GM10248 (cell line): ENCODE results near the gene RCAN2.

Experiments used
- CTCF ChIA-PET: fragments of 300-600 bp; sonication (Branson Sonifier 250); formaldehyde crosslinking; extraction: SDS; loops from one replicate; lab custom pipeline; 2021; ENCODE audit warnings: antibody characterized with exemption; lab: Yijun Ruan, JAX
- POLR2A ChIA-PET: fragments of 350-650 bp; sonication (Branson Sonifier 250); formaldehyde crosslinking; extraction: SDS; loops from one replicate; lab custom pipeline; 2020; ENCODE audit warnings: antibody characterized with exemption; lab: Yijun Ruan, JAX
- DNase-seq: peaks from one replicate; pipeline ENCODE4 v3.0.0; 2012; ENCODE audit errors: extremely low spot score
- TF ChIP-seq, protein P1 (sequence below): IDR thresholded peaks from 2 replicates; pipeline ENCODE4 v1.5.1; 2012; ENCODE audit warnings: mild to moderate bottlenecking, low read depth; ENCODE audit errors: extremely low read depth, missing control alignments, control extremely low read depth

Gene RCAN2

DNA sequence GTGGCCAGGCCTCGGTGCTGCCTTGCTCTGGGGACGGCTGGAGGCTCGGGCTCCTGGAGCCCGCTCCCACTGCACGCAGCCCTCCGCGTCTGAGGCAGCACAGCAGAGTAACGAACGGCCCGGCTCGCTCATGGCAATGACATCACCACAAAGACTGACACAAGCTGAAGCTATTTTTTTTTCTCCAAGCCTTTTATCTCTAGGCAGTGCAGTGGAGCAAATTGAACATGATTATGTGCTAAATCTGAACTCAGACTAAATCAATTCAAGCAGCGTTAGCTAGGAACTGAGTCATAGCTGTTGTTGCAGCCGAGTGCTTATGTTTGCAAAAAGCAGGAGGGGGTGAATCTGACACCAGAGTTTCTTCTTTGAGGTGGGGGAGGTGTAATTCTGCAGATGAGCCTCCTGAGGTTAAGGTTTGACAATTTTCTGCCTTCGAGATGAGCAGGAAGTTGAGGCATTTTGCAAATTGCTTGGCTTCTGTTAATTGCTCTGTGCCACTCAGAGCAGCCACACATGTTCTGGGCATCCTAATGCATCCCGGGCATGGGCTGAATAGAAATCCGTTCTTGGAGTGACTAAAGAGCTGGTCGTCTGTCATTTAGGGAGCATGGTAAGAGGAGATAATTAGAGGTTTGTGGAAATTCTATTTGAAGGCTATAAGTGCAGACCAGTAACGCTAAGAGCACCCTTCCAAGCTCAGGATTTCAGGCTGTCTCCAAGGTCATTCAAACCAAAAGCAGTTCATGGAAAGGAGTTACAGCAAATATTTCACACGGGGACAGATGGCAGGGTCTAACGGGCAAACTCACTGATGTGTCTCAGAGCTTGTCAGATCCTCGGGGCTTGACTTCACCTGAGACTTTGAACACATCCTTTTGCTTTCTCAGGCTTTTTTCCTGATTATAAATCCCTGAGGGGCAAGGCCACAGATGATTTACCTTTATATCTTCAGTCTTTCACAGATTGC is 165.4 kb downstream of the RCAN2 start:
- POLR2A ChIA-PET, result no interaction called here
- CTCF ChIA-PET, result interaction anchor here (1.3 to 1.8 kb wide), 2 partner anchors 12 to 13 kb away, joined by 4 read pairs; no protein-coding TSS in a partner anchor

DNA sequence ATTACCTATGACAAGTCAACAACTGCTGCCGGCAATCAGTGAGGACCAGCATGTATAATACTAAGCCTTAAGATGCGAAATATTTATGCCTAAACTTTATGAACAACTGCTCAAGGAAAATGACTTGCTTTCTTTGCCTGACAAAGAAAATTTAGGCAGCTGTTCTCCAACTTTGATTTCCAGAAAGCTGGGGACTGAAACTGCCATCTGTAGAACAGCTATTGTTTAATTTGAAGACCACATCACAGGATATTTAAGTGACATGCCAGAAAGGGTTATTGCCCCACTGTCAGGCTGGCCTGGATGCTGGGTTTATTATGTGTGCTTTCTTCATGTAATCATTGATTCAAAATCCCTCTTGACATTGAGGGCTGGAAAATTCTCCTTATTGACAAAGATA is 166.5 kb downstream of the RCAN2 start:
- TF ChIP-seq, protein P1, sequence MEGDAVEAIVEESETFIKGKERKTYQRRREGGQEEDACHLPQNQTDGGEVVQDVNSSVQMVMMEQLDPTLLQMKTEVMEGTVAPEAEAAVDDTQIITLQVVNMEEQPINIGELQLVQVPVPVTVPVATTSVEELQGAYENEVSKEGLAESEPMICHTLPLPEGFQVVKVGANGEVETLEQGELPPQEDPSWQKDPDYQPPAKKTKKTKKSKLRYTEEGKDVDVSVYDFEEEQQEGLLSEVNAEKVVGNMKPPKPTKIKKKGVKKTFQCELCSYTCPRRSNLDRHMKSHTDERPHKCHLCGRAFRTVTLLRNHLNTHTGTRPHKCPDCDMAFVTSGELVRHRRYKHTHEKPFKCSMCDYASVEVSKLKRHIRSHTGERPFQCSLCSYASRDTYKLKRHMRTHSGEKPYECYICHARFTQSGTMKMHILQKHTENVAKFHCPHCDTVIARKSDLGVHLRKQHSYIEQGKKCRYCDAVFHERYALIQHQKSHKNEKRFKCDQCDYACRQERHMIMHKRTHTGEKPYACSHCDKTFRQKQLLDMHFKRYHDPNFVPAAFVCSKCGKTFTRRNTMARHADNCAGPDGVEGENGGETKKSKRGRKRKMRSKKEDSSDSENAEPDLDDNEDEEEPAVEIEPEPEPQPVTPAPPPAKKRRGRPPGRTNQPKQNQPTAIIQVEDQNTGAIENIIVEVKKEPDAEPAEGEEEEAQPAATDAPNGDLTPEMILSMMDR, result no peak
- POLR2A ChIA-PET, result no interaction called here
- DNase-seq, result no peak
- CTCF ChIA-PET, result interaction anchor here (1.6 to 1.8 kb wide), 2 partner anchors 12 to 33 kb away, joined by 3 to 4 read pairs; no protein-coding TSS in a partner anchor

More for the DNA sequence above, 165.4 kb downstream of the RCAN2 start:
- no peak for DNase-seq
- TF ChIP-seq, protein P1, result no peak

DNA sequence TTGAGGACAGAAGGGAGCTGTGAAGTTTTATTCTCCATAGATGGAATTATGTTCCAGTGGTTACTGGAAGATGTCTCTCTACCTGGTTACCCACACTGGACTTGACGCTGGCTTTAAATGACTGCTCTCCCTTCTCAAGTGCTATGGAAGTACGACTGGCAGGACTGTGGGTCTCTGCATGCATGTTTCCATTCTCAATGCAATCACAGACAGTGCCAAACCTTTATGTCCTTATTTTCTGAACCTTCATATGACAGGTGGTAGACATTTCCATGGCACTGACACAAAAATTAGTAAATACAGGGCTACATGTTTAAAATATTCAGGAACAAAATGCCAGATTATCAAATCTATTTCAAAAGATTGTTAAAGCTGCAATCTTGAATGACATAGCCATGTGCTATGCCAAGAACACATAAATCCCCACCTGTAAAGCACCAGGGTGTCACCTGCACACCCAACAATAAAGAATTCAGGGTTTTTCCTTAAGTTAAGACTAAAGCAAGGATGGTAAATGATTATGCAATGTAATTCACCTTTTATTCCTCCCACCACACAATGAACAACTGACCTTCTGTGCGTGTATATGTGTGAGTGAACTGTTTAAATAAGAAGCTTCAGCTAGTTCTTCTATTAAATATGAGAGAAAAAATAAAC is 167.2 kb downstream of the RCAN2 start:
- POLR2A ChIA-PET, result no interaction called here
- CTCF ChIA-PET, result interaction anchor here (1.6 to 1.8 kb wide), 2 partner anchors 11 to 34 kb away, joined by 3 to 4 read pairs; no protein-coding TSS in a partner anchor
- no peak for DNase-seq
- TF ChIP-seq, protein P1, result no peak

DNA sequence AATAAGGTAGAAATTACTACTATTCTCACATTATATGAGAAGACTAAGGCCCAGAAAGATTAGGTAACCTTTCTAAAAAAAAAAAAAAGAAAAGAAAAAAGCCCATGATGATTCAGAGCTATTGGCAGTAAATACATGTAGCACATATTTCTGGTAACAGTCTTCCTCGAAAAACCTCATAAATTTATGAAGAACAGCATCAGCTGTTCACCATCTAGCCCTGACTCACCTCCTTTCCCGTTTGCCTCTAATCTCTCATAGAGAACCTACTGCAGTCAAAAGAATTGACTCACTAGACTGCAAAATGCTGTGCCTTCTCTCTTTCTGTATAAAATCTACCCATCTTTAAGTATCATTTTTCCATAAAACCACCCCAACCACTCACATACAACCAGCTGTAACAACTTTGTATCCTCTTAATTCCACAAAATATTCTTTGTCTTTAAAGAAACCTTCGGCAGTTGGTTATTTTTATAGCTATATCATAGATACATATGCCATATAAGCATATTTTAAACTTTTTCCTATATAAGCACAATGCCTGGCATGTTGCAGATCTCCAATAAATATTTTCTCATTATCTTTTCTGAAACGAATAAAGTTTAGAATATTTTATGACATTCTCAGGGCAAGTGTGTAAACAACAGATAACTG is 167.8 kb downstream of the RCAN2 start:
- CTCF ChIA-PET, result interaction anchor here (1.6 kb wide), 1 partner anchor 35 kb away, joined by 3 read pairs; no protein-coding TSS in a partner anchor
- POLR2A ChIA-PET, result no interaction called here

DNA sequence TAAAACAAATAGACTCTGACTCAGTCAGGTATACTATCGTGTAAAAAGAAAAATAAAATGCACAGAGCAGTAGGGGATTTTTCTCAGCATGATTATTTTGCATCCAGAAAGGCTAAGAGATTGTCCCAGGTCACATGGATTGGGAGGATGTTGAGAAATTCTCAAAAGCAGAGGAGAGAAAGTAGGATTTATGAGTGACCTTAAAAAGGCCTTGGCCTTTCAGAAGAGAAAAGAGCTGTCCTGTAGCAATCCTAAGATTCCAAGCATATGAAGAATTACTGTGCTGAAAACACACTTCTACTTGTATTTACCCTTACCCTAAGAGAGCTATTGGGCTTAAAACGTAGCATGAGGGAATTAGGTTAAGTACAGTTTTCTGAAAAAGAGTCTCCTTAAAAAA is 170.7 kb downstream of the RCAN2 start:
- no peak for DNase-seq
- TF ChIP-seq, protein P1, result no peak
- POLR2A ChIA-PET, result no interaction called here
- CTCF ChIA-PET, result interaction anchor here (1.3 to 1.7 kb wide), 2 partner anchors 15 to 20 kb away, joined by 4 read pairs; no protein-coding TSS in a partner anchor

More for the DNA sequence above, 167.8 kb downstream of the RCAN2 start:
- no peak for DNase-seq
- TF ChIP-seq, protein P1, result no peak

DNA sequence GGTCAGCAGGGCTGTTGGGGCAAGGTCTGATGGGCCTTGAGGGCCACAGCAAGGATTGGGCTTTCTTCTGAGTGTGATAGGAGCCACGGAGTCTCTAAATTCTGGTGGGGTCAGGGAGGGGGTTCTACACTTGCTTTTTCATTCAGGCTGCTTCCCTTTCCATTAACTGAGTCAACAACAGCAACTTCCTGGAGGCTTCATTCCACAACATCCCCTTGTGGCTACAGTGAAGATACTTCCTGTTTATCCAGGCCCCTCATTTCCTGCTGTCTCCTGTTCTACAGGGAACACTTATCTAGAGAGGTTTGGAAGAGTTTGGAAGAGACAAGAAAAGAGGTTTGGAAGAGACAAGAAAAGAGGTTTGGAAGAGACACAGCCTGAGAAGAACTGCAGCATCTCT is 175.7 kb downstream of the RCAN2 start:
- POLR2A ChIA-PET, result no interaction called here
- DNase-seq, result no peak
- CTCF ChIA-PET, result no interaction called here
- TF ChIP-seq, protein P1, result no peak
